SH-SY5Y (cell line): ENCODE results near the gene CD2BP2.

Experiments
- GATA2 ChIP-seq: IDR thresholded peaks from 2 replicates; pipeline ENCODE4 v1.6.1; 2011; ENCODE audit warnings: mild to moderate bottlenecking, low read depth, low read length
- GATA3 ChIP-seq: IDR thresholded peaks from 2 replicates; pipeline ENCODE4 v1.6.1; 2011; ENCODE audit warnings: low read depth, mild to moderate bottlenecking, low read length, moderate library complexity

GRCh38 chr16:30357715-30358576, 2.8 kb upstream of the CD2BP2 start:
- TF ChIP-seq GATA2 (no peak), GATA3 (no peak)
